GM18951 (cell line): ENCODE data around the gene EXD3.

ENCODE experiments used
- POLR2A ChIP-seq: IDR thresholded peaks from 4 replicates; pipeline ENCODE4 v1.6.1; 2011; ENCODE audit warnings: mild to moderate bottlenecking; ENCODE audit not compliant: insufficient read length, insufficient read depth; ENCODE audit errors: extremely low read depth
- in situ Hi-C: fragments of 300-500 bp; cut with MboI; formaldehyde crosslinking; loops from one replicate; pipeline ENCODE4 v1.12.0; 2022; ENCODE audit warnings: low sequenced_read_pairs, mixed read lengths, inconsistent platforms; ENCODE audit not compliant: unreplicated experiment

EXD3 gene

DNA sequence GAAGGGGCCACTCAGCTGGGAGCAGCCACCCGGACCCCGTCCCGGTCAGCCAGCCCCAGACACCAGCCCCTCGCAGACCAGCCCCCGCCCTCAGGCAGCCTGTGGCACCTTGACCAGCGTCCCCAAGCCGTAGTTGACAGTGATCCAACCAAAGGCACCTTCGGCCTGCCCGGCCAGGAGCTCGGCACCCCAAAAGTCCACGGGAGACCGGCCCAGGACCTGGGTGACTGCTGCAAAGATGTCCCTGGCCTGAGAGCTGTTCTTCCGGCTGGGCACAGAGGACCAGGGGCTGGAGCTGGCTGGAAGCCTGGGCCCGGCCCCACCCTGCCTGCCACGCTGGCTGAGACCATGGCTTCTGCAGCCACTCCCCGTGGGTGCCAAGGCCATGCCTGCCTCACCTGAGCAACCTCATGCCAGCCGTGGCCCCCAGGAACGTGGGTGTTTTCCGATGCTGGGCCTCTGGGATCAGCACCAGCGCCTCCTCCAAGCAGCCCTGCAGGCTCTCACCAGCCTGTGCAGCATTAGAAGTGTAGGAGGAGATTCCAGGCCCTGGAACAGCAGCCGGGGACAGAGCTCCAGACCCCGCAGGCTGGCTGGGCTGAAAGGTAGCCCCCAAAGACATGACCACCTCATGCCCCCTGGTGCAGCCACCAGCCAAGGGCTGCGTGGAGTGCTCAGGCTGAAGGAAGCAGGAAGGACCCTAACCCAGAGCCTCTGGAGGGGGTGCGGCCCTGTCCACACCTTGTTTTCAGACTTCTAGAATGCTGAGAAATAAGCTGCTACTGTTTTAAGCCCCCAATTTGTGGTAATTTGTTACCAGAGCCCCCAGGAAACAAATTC lies 14.0 kb upstream of the EXD3 start:
- in situ Hi-C loops = no loop called here
- no peak for TF ChIP-seq POLR2A

DNA sequence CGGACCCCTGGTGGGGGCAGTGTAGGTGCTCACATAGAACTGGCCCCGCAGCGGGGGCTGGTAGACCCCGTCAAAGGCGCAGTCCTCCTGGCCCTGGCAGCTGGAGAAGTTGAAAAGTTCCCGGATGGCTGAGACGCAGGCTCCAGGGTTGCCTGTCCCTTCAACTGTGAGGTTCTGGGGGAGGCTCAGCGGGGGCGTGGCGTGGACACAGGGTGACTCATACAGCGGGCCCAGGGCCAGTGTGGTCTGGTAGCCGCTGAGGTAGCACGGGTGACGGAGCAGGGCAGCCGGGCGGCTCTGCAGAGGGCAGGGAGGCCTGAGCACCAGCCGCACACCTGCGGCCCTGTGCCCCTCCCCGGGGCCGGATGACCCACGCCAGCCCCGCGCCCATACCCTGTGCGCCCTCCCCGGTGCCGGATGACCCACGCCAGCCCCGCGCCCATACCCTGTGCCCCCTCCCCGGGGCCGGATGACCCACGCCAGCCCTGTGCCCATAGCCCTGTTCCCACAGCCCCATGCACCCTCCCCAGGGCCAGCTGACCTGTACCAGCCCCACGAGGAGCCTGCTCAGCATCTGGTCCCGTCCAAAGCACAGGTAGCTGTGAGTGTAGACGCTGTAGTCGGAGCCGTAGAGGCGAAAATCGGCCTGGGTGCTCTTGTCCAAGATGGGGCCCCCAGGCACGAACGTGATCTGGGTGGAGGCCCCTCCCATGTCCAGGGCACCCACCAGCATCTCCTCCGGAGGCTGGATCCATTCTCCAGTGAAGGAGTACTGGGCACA lies 13.2 kb upstream of the EXD3 start:
- no peak for TF ChIP-seq POLR2A
- in situ Hi-C loops = no loop called here

DNA sequence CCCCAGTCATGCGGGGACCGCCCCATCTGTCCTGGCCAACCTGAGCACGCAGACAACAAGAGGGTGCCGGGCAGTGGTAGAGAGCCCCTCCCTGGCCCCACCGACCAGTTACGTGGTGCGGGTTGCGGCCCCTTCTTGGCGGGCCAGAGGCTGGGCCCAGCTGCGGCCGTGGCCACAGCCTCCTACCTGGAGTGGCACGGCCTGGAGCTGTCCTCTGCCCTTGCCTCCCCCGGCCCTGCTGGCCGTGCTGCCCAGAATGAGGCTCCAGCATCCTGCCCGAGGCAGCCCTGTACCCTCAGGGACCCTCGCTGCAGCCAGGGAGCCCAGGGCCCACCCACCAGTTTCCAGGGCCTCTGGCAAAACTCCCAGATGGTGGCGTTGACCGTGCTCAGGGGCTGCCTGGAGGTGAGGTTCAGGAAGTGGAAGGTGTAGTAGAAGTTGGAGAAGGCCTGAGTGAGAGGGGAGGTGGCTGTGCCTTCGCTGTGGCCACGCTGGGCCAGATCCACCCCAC lies 12.5 kb upstream of the EXD3 start:
- in situ Hi-C loops = no loop called here
- TF ChIP-seq POLR2A = no peak

DNA sequence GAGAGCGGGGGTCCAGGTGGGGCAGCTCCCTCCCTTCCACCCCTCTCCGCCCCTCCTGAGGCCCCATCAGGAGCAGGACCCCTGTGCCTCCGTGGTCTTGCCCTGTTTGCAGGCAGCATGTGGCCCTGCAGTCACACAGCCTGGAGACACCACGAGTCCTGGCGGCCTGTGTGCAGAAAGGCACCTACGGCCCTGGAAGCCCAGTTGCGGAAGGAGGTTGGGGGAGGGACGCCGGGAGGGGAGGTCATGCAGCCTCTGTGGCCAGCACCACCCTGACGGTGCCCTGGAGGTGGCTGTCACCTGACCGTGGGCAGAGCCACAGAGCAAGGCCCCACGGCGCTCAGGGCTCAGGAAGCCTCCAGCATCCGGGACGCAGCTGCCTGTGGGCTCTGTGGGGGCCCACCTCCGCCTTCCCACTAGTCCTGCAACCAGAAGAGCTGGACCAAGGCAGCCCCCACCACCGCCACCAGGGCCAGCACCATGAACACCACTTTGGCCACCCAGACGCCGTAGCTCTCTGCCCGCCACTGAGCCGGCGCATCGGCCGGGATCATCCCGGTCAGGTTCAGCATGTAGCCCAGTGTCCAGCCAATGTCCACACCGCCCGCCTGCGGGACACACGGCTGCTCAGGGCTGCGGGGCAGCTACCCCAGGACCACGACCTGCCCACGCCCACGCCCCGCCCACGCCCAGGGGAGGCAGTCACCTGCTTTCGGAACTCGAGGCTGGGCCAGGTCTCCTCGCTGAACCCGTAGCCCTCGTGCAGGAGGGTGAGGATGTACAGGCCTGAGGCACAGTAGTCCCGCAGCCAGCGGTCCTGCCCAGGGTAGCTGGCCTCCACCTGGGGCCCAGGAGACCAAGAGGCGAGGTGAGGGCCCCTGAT lies 11.8 kb upstream of the EXD3 start:
- in situ Hi-C loops = no loop called here
- no peak for TF ChIP-seq POLR2A

DNA sequence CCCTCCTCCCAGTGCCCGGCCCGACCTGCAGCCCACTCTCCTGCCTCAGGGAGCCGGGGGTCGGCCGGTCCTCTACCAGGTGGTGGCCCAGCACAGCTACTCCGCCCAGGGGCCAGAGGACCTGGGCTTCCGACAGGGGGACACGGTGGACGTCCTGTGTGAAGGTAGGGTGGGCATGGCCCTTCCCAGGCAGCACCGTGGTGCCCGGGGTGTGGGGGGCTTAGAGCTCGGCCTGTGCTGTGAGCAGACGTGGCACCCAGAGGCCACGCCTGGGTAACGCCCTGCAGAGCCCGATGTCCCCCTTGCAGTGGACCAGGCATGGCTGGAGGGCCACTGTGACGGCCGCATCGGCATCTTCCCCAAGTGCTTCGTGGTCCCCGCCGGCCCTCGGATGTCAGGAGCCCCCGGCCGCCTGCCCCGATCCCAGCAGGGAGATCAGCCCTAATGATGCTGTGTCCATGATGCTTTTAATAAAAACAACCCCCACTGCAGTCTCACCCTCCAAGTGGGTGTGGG lies 11.0 kb upstream of the EXD3 start:
- in situ Hi-C loops = no loop called here
- TF ChIP-seq POLR2A = no peak

DNA sequence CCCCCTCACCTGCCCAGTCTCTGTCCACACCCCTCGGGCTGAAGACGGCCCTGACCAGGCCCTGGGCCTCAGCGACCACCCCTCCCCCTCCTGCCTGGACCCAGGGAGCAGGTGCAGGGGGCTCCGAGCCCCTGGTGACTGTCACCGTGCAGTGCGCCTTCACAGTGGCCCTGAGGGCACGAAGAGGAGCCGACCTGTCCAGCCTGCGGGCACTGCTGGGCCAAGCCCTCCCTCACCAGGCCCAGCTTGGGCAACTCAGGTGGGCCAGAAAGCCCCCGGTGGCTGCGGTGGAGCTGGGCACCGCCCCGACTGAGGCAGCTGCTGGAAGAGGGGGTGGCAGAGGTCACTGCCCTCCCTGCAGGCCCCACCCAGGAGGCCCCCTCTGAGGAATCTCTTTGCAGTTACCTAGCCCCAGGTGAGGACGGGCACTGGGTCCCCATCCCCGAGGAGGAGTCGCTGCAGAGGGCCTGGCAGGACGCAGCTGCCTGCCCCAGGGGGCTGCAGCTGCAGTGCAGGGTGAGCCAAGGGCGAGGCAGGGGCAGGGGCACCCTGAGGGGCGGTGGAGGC lies 10.5 kb upstream of the EXD3 start:
- no peak for TF ChIP-seq POLR2A
- in situ Hi-C loops = no loop called here

DNA sequence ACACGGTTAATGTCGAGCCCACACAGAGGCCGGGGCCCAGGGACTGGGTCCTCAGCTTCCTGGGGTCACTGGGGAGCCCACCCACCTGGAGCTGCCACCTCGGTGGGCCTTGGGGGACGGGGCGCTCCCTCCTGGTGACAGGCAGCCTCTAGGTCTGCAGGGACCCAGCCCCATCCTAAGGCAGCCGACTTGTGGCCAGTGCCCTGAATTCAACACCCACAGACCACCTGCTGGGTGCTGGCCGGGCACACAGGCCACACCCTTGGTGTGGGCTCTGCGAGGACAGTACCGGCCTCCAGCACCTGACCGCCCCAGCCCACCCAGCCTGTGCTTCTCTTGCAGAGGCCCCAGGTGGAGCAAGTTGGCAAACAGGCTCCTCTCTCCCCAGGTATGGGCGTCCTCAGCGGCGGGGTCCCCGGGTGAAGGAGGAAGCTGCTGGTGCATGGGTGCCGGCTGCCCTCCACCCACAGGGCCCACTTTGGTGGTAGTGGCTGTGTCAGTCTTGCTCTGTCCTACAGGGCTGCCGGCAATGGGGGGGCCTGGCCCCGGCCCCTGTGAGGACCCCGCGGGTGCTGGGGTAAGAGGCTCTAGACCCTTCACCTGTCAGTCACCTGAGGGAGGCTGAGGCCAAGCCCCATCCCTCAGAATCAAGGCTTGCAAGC lies 9.9 kb upstream of the EXD3 start:
- no peak for TF ChIP-seq POLR2A
- in situ Hi-C loops = no loop called here

DNA sequence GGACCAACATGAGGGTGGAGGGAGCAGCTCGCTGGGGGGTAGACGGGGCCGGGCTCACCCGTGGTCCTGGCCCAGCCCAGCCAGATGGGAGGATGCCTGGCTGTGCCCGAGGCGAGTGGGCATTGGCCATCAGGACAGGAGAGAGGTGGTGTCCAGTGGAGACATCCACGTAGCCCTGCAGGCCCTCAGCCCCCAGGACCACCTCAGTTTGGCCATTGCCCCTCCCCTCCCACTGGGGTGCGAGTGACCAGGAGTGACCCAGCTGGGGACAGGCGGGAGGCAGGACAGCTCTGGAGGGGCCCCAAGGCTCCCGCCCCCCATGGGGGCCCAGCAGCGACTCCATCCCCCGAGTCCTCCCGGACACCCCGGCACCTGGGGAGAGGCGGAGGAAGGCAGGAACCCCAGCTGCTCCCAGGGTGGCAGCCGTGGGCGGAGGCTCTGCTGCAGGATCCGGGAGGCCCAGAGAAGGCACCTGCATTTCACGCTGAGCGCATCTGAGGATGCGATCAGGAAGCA lies 8.5 kb upstream of the EXD3 start:
- in situ Hi-C loops = no loop called here

DNA sequence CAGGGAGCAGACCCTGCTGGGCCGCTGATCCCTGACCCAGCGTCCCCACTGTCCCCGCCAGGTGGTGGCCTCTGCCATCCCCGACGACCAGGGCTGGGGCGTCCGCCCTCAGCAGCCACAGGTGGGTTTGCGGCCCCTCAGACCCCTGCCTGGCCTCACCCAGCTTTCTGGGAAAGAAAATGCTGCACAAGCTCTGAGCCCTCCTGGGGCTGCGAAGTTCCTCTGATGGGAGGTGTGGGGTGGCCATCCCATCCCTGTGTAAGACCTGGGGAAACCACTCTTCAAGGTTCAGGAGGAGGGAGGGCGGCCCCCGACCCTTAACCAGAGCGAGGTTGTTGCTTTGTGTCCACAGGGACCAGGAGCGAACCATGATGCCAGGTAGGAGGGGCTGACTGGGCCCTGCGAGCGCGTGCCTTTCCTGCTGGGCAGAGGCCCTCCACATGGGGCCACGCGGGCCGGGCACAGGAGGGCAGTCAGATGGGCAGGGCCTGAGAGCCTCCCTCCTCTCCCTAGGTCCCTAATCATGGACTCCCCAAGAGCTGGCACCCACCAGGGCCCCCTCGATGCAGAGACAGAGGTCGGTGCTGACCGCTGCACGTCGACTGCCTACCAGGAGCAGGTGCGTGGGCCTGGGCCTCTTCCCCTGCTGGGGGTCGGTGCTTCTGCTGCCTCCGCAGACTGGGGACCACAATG lies 7.9 kb upstream of the EXD3 start:
- in situ Hi-C loops = no loop called here
- TF ChIP-seq POLR2A = no peak

More for the DNA sequence above, 8.5 kb upstream of the EXD3 start:
- no peak for TF ChIP-seq POLR2A

DNA sequence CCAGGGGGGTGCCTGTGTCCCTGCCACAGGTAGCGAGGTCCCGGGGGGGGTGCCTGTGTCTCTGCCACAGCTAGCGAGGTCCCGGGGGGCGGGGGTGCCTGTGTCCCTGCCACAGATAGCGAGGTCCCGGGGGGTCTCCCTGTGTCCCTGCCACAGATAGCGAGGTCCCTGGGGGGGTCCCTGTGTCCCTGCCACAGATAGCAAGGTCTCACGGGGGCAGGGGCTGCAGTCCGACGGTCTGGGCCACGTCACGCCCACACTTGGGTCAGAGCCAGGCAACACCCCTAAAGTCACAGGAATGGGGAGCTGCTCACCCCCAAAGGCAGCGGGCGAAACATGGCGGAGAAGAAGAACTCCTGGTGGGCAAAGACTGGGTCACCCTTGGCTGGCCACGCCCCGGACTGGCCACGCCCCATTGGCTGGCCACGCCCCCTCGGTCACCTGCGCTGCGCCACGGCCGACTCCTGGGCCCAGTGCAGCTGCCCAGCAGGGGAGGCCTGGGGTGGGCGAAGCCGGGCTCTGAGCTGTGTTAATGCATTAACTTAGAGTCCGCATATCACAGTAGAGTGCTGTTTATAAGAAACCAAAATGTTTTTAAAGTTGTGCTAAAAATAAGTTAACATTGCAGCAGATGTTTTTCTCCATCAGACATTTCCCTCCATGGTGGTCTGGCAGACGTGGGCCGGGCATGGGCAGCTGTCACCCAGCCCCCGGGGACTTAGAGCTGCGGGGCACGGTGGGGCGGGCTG lies 7.2 kb upstream of the EXD3 start:
- TF ChIP-seq POLR2A = no peak
- in situ Hi-C loops = no loop called here

DNA sequence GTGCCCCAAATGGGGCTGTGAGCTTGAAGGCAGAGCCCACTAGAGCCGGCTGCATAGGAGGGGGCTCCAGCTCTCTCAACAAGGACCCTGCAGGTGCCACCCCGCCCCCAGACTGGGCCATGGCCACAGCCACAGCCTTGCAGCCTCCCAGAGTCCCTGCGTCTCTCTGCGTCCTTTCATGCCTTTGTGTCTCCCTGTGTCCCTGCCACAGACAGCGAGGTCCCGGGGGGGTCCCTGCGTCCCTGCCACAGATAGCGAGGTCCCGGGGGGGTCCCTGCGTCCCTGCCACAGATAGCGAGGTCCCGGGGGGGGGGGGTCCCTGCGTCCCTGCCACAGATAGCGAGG lies 6.6 kb upstream of the EXD3 start:
- in situ Hi-C loops = no loop called here
- TF ChIP-seq POLR2A = no peak
